NT2/D1 (cell line): ENCODE data around the gene GPR21.

Experiments
- DNase-seq: peaks from one replicate; pipeline ENCODE4 v3.0.0-alpha.2; 2011; ENCODE audit warnings: low read depth, low spot score
- H3K27me3 ChIP-seq: 2 replicates; pipeline ENCODE4 v1.6.0; 2011; ENCODE audit warnings: mild to moderate bottlenecking; ENCODE audit not compliant: insufficient read length, insufficient read depth
- H3K36me3 ChIP-seq: 2 replicates; pipeline ENCODE4 v1.6.1; 2011; ENCODE audit warnings: mild to moderate bottlenecking, low read length, mixed read lengths; ENCODE audit not compliant: insufficient read depth, insufficient read length
- H3K4me1 ChIP-seq: 2 replicates; pipeline ENCODE4 v1.5.1; 2011; ENCODE audit not compliant: insufficient read depth, insufficient read length
- H3K4me3 ChIP-seq: 2 replicates; pipeline ENCODE4 v1.5.1; 2011; ENCODE audit warnings: low read depth; ENCODE audit not compliant: insufficient read length
- H3K9ac ChIP-seq: 2 replicates; pipeline ENCODE4 v1.6.0; 2011; ENCODE audit warnings: low read depth; ENCODE audit not compliant: insufficient read length
- H3K9me3 ChIP-seq: 2 replicates; pipeline ENCODE4 v1.5.1; 2011; ENCODE audit warnings: mild to moderate bottlenecking, low read length; ENCODE audit not compliant: insufficient read depth
- SUZ12 ChIP-seq: IDR thresholded peaks from 2 replicates; pipeline ENCODE4 v1.6.1; 2011; ENCODE audit not compliant: insufficient read length, insufficient read depth; ENCODE audit errors: extremely low read depth
- YY1 ChIP-seq: IDR thresholded peaks from 2 replicates; pipeline ENCODE4 v1.6.1; 2011; ENCODE audit not compliant: insufficient read length, insufficient read depth
- ZNF274 ChIP-seq: IDR thresholded peaks from 2 replicates; pipeline ENCODE4 v1.6.1; 2011; ENCODE audit warnings: mild to moderate bottlenecking, low read depth, low read length

The GPR21 gene

GRCh38 chr9:123000371-123001068 is 32.9 kb upstream of the GPR21 start:
- Histone ChIP-seq H3K36me3 (peaks cover 54% of the 10 kb centered on the region), H3K4me3 (no peak overlapping the region), H3K4me1 (no peaks in the 10 kb centered on the region), H3K27me3 (no peaks in the 10 kb centered on the region), H3K9me3 (no peaks in the 10 kb centered on the region), H3K9ac (no peak overlapping the region)
- DNase-seq = no peak
- TF ChIP-seq YY1 (no peak), SUZ12 (no peak), ZNF274 (no peak)

DNA sequence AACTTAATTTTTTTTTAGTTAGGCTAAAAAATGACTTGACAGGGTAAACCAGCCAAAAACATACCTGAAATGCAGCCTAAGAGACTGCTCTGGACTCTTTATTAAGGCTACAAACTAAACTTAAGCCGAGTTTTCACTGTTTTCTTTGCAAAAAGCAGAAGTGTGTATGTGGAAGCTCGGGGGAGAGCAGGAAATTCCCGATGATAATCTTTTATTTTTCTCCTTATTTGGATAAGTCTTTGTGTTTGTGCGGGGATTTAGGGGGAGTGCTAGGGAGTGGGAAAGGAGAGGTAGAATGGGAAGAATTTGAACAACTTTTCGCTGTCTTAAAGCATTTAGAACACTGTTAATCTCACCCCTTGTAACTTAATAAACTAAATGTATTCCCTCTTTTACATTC is 30.7 kb upstream of the GPR21 start:
- no peak overlapping the region for H3K9ac ChIP-seq
- H3K4me3 ChIP-seq = no peak overlapping the region
- peaks cover 48% of the 10 kb centered on the region for H3K36me3 ChIP-seq
- no peaks in the 10 kb centered on the region for H3K9me3 ChIP-seq
- no peak for DNase-seq
- H3K27me3 ChIP-seq = no peaks in the 10 kb centered on the region
- no peaks in the 10 kb centered on the region for H3K4me1 ChIP-seq
- TF ChIP-seq ZNF274 = no peak
- TF ChIP-seq YY1 = no peak
- TF ChIP-seq SUZ12 = no peak

- H3K27me3 ChIP-seq = no peaks in the 10 kb centered on the region
- no peak overlapping the region for H3K9ac ChIP-seq
- no peak overlapping the region for H3K4me3 ChIP-seq
- no peaks in the 10 kb centered on the region for H3K4me1 ChIP-seq
- DNase-seq = no peak
- TF ChIP-seq ZNF274 (no peak), YY1 (no peak), SUZ12 (no peak)
- H3K36me3 ChIP-seq = peaks cover 43% of the 10 kb centered on the region
- H3K9me3 ChIP-seq = no peaks in the 10 kb centered on the region
Observed at GRCh38 chr9:123003466-123003865, 30.0 kb upstream of the GPR21 start.

- H3K9ac ChIP-seq = no peak overlapping the region
- no peak overlapping the region for H3K4me3 ChIP-seq
- no peak for DNase-seq
- TF ChIP-seq SUZ12 = no peak
- no peak for TF ChIP-seq ZNF274
- TF ChIP-seq YY1 = no peak
- no peaks in the 10 kb centered on the region for H3K9me3 ChIP-seq
- peaks cover 46% of the 10 kb centered on the region for H3K36me3 ChIP-seq
- H3K27me3 ChIP-seq = no peaks in the 10 kb centered on the region
- no peaks in the 10 kb centered on the region for H3K4me1 ChIP-seq
Observed at GRCh38 chr9:123005964-123006363, 27.5 kb upstream of the GPR21 start.

- no peak overlapping the region for H3K9ac ChIP-seq
- TF ChIP-seq YY1 = no peak
- TF ChIP-seq SUZ12 = no peak
- no peak for TF ChIP-seq ZNF274
- H3K9me3 ChIP-seq = no peaks in the 10 kb centered on the region
- no peaks in the 10 kb centered on the region for H3K4me1 ChIP-seq
- H3K36me3 ChIP-seq = peaks cover 50% of the 10 kb centered on the region
- H3K27me3 ChIP-seq = no peaks in the 10 kb centered on the region
- DNase-seq = no peak
- no peak overlapping the region for H3K4me3 ChIP-seq
Observed at GRCh38 chr9:123007269-123007668, 26.2 kb upstream of the GPR21 start.

- Histone ChIP-seq H3K9ac (no peak overlapping the region), H3K9me3 (no peaks in the 10 kb centered on the region), H3K36me3 (peaks cover 55% of the 10 kb centered on the region), H3K4me3 (no peak overlapping the region), H3K27me3 (no peaks in the 10 kb centered on the region), H3K4me1 (no peaks in the 10 kb centered on the region)
- DNase-seq = no peak
- TF ChIP-seq ZNF274 = no peak
- no peak for TF ChIP-seq SUZ12
- no peak for TF ChIP-seq YY1
Observed at GRCh38 chr9:123008909-123009308, 24.6 kb upstream of the GPR21 start.

DNA sequence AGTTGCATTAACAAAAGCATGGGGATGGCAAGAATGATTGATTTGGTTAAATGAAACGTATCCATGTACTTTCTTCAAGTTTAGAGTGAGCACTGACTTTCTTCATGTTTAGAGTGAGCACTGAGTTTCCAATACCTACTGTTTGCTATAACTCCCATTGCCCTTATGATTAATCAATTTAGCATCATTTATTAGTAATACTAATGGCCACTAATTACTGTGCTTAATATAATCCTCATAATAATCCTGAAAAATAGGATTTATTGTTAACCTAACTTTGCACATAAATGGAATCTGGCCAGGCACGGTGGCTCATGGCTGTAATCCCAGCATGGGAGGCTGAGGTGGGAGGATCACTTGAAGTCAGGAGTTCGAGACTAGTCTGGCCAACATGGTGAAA is 22.1 kb upstream of the GPR21 start:
- Histone ChIP-seq H3K4me1 (no peaks in the 10 kb centered on the region), H3K4me3 (no peak overlapping the region), H3K27me3 (no peaks in the 10 kb centered on the region), H3K9me3 (no peaks in the 10 kb centered on the region; the same call in 1 of the 2 replicates), H3K36me3 (peaks cover 69% of the 10 kb centered on the region), H3K9ac (no peak overlapping the region)
- no peak for TF ChIP-seq SUZ12
- TF ChIP-seq YY1 = no peak
- no peak for TF ChIP-seq ZNF274
- DNase-seq = no peak
